HG02884 (cell line): ENCODE results near the gene SDC1.

Experiments
- ATAC-seq: cut with Tn5 transposase; IDR thresholded peaks from one replicate; pipeline ENCODE4 v1.9.1; 2021; ENCODE audit warnings: mild to moderate bottlenecking, moderate library complexity; ENCODE audit not compliant: unreplicated experiment

SDC1 gene

DNA sequence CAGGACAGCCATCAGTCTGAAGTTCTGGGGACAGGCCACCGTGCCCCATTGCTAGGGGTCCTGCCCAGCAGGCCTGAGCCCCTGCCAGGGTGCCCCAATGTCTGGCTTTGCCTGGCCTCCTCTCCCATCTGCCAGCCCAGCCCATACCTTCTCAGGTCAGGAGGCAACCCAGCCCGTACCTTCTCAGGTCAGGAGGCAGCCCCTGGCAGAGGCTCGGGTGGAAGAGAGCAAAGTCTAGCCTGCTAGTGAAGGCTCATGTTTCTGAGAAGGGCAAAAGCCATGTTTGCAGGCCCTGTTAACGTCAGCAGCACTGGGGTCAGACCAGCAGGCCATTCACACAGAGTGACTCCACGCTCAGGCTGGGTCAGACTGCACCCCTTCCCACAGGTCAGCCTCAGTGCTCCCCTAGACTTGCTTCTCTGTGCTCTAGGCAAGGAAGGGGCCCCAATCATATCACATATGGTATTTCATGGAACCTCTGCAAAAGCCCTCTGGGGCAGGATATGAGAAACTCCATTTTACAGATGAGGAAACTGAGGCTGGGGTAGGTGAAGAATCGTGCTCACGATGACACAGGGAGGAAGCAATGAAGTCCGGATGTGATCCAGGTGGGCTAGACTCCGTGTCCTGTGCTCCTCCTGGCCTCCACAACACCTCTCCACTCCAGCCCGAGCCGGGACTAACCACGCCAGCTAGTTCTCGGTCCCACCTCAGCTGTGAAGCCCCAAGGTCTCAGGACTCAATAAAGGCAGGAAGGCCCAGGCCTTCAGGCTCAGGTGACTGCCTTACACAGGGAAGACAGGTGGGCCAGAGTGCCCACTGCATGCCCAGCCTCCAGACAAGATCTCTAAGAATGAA is 9.5 kb downstream of the SDC1 start:
- no peak for ATAC-seq

- ATAC-seq = no peak
These were observed 10.3 kb downstream of the SDC1 start for GRCh38 chr2:20214566-20215182.

GRCh38 chr2:20213651-20214565 is 11.0 kb downstream of the SDC1 start:
- ATAC-seq = no peak

- ATAC-seq = no peak
These were observed 11.9 kb downstream of the SDC1 start for GRCh38 chr2:20212871-20213503.

DNA sequence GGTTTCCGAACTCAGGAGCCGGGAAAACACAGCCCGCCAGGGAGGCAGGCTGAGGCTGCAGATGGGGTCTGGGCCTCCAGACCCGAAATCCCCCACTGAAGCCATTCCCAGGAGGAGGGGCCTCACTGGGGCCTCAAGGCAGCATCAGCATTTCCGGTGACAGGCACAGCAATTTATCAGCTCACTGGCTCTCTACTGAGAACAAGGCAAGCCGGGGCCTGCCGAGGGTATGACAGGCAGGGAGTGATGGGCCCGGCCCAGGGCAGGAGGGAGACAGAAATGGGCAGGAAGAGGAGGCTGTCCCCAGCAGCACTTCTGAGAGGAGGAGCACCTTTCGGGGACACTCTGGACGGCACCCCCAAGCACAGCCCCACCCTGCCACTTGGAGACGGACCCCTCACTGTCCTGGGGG is 12.5 kb downstream of the SDC1 start:
- no peak for ATAC-seq

GRCh38 chr2:20211860-20212458 is 13.0 kb downstream of the SDC1 start:
- ATAC-seq = no peak

- no peak for ATAC-seq
These were observed 13.5 kb downstream of the SDC1 start for GRCh38 chr2:20211420-20211819.

DNA sequence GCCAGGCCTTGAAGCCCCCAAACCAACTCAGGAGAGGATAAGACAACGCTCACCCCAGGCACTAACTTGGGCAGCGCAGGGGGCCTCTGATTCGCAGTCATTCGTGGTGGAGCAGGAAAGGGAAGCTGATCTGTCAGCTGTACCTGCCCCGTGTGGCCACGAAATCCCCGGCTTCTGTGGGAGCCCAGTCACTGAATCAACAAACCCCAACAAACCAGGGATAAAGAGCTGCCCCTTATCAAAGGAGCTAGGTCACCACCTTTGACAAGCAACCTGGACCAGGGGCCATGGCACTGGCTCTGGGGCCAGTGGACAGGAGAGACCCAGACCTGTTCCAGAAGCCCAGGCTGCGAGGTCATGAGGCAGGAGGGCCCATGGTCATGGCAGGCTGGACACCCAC is 14.5 kb downstream of the SDC1 start:
- ATAC-seq = no peak

GRCh38 chr2:20209373-20210109 is 15.4 kb downstream of the SDC1 start:
- ATAC-seq = no peak

GRCh38 chr2:20208476-20208859 is 16.5 kb downstream of the SDC1 start:
- ATAC-seq = no peak

DNA sequence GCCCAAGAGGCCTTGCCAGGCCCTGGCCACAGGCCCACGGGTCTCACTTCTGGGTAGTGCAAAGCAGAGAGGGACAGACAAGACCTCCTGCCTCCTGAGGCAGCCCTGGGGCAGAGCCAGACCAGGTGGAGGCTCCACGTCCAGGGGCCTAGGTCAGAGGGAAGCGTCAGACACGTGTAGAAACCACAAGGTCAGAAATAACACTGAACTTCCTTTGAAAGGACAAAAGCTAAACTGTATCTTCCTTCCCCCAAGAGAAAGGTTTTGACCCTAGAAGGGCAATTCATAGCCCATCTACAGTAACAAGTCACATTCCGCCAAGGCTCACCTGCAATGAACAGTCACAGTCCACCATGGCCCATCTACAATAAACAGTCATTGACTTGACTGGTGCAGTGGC is 17.9 kb downstream of the SDC1 start:
- no peak for ATAC-seq

GRCh38 chr2:20205915-20206524 is 18.9 kb downstream of the SDC1 start:
- ATAC-seq = no peak

DNA sequence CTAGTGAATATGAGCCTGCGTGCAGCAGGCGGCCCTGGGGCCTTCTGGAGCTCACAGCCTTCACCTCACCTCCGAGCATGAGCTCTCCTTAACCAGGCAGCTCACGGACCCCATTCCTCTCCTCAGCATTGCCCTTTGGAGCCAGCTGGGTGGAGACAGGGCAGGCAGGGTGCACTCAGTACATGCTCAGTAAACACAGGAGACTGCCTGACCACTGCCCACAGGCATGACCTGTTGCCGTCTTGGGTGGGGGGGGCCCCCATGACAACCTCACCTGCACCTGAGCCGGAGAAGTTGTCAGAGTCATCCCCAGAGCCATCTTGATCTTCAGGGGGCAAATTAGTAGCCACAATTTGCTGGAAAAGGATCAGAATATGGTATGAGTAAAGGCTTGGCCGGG is 19.9 kb downstream of the SDC1 start:
- no peak for ATAC-seq

DNA sequence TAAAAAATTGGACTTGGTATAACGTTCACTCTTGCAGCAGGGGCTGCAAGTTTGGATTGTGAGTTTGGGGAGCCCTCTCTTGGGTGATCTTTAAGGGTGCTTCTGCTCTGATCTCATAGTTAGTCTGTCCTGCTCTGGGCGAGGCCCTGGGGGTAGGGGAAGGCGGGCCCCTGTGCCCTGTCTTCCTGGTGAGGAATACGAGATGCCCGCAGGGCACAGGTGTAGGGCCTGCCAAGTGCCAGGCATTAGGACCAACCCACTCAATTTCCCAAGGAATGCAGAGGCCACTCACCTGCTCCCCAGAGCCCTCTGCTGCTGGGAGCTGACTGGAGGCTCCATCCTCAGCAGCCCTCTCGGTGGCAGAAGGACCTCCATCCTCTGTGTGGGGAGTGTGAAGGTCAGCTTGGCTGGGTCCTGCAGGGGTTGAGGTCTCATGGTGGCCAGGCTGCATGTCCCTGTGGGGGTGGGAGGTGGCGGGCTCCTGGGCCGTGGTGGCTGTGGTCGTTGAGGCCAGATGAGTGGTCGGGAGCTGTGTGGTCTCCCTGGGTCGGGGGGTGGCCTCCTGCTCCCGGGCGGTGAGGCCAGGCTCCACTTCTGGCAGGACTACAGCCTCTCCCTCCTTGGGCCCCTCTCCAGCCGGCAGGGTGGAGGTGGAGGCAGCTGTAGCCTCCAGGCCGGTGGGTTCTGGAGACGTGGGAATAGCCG is 21.3 kb downstream of the SDC1 start:
- no peak for ATAC-seq

GRCh38 chr2:20203072-20203471 is 21.9 kb downstream of the SDC1 start:
- ATAC-seq = no peak

DNA sequence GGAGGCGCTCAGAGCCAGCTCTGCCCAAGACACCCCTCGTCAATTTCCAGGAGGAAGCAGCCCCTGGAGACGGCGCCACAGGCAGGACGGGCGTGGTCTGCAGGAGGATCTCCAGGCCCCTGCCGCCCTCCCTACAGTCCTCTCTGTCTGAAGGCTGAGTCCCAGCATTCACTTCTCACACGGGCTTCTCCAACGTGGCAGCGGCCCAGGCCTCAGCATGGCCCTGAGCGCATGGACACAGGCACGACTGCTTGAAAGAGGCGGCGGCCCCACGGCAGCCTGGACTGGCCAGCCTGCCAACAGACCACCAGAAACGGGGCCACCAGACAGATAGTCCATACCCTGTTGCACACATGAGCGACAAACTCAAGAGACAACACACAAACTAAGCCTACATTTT is 23.3 kb downstream of the SDC1 start:
- no peak for ATAC-seq

DNA sequence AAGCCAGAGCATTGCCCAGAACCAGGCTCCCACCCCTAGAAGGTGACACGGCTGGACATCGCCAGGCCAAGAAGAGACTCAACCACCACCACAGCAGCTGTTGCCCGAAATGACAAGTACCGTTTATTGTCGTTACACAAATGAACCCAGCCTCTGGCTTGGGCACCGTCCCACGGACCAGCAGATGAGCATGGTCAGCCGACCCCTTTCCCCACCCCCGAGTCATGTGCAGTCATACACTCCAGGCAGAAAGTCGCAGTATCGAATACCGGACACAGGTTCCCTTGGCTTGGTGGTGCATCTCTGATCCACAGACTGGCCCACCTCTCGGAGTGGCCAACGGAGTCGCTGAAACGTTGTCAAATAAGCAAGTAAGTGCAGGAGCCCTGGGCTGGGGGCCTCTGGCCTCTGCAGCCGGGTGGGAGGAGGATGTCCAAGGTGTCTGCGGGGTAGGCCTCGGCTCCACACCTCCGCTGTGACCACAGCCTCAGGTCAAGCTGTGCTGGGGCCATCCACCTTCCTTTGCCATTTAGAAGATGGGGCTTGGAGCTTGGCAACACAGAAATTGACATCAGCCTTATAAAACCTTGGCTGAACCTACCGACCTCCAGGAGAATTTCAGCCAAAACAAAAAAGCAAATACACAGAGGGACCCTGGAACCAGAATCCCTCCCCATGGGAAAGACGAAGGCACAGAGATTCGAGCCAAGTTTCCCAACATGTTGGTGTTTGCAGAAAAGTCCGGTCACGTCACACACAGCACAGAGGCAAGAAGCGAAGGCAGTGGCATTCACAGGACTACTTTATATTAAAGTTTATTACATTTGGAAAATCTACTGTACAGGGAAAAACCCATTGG is 24.0 kb downstream of the SDC1 start:
- no peak for ATAC-seq
